Trophoblast cell (in vitro differentiated cells and primary cell): ENCODE data around the gene PRDM16.

ENCODE experiments used
- DNase-seq, 2 donors: peaks; one replicate each; pipeline ENCODE4 v3.0.0-alpha.2; 2016
- H2AFZ ChIP-seq: 2 replicates; pipeline ENCODE4 v1.6.1; 2013; ENCODE audit warnings: low read length, moderate library complexity, mild to moderate bottlenecking; ENCODE audit not compliant: insufficient read depth, poor library complexity
- H2AK5ac ChIP-seq: 2 replicates; pipeline ENCODE4 v1.6.1; 2013; ENCODE audit warnings: mild to moderate bottlenecking, low read length
- H2BK120ac ChIP-seq: 2 replicates; pipeline ENCODE4 v1.6.1; 2013; ENCODE audit warnings: low read length, mild to moderate bottlenecking, moderate library complexity; ENCODE audit not compliant: insufficient read depth, poor library complexity
- H2BK12ac ChIP-seq: 2 replicates; pipeline ENCODE4 v1.6.1; 2013; ENCODE audit warnings: mild to moderate bottlenecking, low read length, moderate library complexity
- H2BK5ac ChIP-seq: 2 replicates; pipeline ENCODE4 v1.6.1; 2013; ENCODE audit warnings: low read length, low read depth, moderate library complexity, mild to moderate bottlenecking; ENCODE audit not compliant: poor library complexity
- H3K14ac ChIP-seq: 2 replicates; pipeline ENCODE4 v1.6.1; 2013; ENCODE audit warnings: mild to moderate bottlenecking, low read length
- H3K18ac ChIP-seq: 2 replicates; pipeline ENCODE4 v1.6.1; 2013; ENCODE audit warnings: mild to moderate bottlenecking, low read length
- H3K23ac ChIP-seq: 2 replicates; pipeline ENCODE4 v1.6.1; 2013; ENCODE audit warnings: low read length
- H3K27ac ChIP-seq: 2 replicates; pipeline ENCODE4 v1.5.1; 2013; ENCODE audit warnings: low read depth, mild to moderate bottlenecking, inconsistent platforms, low read length, moderate library complexity
- H3K27me3 ChIP-seq: 2 replicates; pipeline ENCODE4 v1.6.1; 2013; ENCODE audit warnings: inconsistent platforms, mild to moderate bottlenecking, low read length, moderate library complexity; ENCODE audit not compliant: insufficient read depth
- H3K36me3 ChIP-seq, 2 experiments: 1 replicate in 1 of 2; 2 replicates in 1 of 2; pipeline ENCODE4 v1.6.1; 2013; ENCODE audit warnings: low read length in 2 of 2, mild to moderate bottlenecking in 2 of 2, moderate library complexity in 1 of 2; ENCODE audit not compliant: insufficient read depth in 2 of 2, control insufficient read depth in 1 of 2
- H3K4ac ChIP-seq: 2 replicates; pipeline ENCODE4 v1.6.1; 2013; ENCODE audit warnings: low read depth, mild to moderate bottlenecking, low read length, moderate library complexity
- H3K4me1 ChIP-seq, 2 experiments: 1 replicate in 1 of 2; 2 replicates in 1 of 2; pipeline ENCODE4 v1.6.1; 2013; ENCODE audit warnings: low read length in 2 of 2, mild to moderate bottlenecking in 2 of 2, moderate library complexity in 1 of 2; ENCODE audit not compliant: insufficient read depth in 2 of 2, control insufficient read depth in 1 of 2
- H3K4me2 ChIP-seq: 2 replicates; pipeline ENCODE4 v1.6.1; 2013; ENCODE audit warnings: inconsistent platforms, mild to moderate bottlenecking, low read length, moderate library complexity
- H3K4me3 ChIP-seq: 2 replicates; pipeline ENCODE4 v1.5.1; 2013; ENCODE audit warnings: mild to moderate bottlenecking, low read depth, low read length, inconsistent platforms
- H3K79me1 ChIP-seq: one replicate; pipeline ENCODE4 v1.6.1; 2013; ENCODE audit warnings: low read length
- H3K79me2 ChIP-seq: 2 replicates; pipeline ENCODE4 v1.6.1; 2013; ENCODE audit warnings: low read length, mild to moderate bottlenecking; ENCODE audit not compliant: control insufficient read depth, insufficient read depth, poor library complexity
- H3K9ac ChIP-seq: 2 replicates; pipeline ENCODE4 v1.6.1; 2013; ENCODE audit warnings: mild to moderate bottlenecking, low read length
- H3K9me3 ChIP-seq: 2 replicates; pipeline ENCODE4 v1.6.1; 2013; ENCODE audit warnings: low read depth, mild to moderate bottlenecking, control low read depth, inconsistent platforms, low read length; ENCODE audit not compliant: insufficient read depth
- H4K12ac ChIP-seq: 2 replicates; pipeline ENCODE4 v1.6.1; 2013; ENCODE audit warnings: low read depth, mild to moderate bottlenecking, low read length, moderate library complexity
- H4K8ac ChIP-seq: 2 replicates; pipeline ENCODE4 v1.6.1; 2013; ENCODE audit warnings: low read depth, mild to moderate bottlenecking, low read length, moderate library complexity
- H4K91ac ChIP-seq: one replicate; pipeline ENCODE4 v1.6.1; 2013; ENCODE audit warnings: low read depth, mild to moderate bottlenecking, low read length, moderate library complexity
- WGBS: extraction: QIAGEN DNeasy Blood & Tissue Kit; methylation state at CpG from one replicate; pipeline ENCODE4 v1.1.7; 2013; ENCODE audit warnings: missing lambda C conversion rate; ENCODE audit not compliant: insufficient read length, insufficient coverage; ENCODE audit errors: extremely low coverage; 5-methylcytosine and 5-hydroxymethylcytosine counted together

Gene PRDM16

DNA sequence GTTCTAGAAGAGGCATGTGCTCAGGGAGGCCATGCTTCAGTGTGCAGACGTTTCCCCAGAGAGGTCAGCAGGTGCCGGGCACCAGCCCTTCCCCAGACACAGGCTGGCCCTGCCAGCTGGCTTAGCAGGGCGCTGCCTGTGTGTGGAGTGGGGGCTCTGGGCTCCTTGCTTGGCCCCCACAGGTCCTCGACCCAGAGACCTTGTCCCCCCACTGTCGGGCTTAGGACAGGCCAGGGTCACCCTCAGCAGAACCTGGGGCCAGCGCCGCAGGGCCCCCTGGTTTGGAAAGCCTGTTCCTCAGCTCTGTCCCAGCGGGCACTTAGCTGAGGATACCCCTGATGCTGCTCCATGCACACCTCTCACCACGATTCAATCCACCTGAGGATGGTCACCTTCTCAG is 213.2 kb downstream of the PRDM16 start:
- Histone ChIP-seq H4K12ac (no peak overlapping the region), H3K79me1 (no peaks in the 10 kb centered on the region), H3K14ac (no peak overlapping the region), H2BK12ac (no peak overlapping the region), H3K4me1 (no peaks in the 10 kb centered on the region), H2AK5ac (no peak overlapping the region), H3K27me3 (no peaks in the 10 kb centered on the region), H3K4me3 (no peak overlapping the region), H4K8ac (no peak overlapping the region), H3K27ac (no peak overlapping the region), H3K79me2 (no peaks in the 10 kb centered on the region), H3K9me3 (peaks cover 2% of the 10 kb centered on the region), H2BK5ac (no peak overlapping the region), H3K4ac (no peak overlapping the region), H2AFZ (no peak overlapping the region), H3K36me3 (no peaks in the 10 kb centered on the region), H3K9ac (no peak overlapping the region), H3K4me2 (no peak overlapping the region), H2BK120ac (no peak overlapping the region), H3K18ac (no peak overlapping the region), H4K91ac (no peak overlapping the region), H3K23ac (no peak overlapping the region)
- WGBS = no CpG with 5 or more reads among the region's 9 CpGs
- DNase-seq = no peak

- Histone ChIP-seq H3K9me3 (no peaks in the 10 kb centered on the region), H2AFZ (no peak overlapping the region), H3K14ac (no peak overlapping the region), H3K4me1 (no peaks in the 10 kb centered on the region), H2AK5ac (no peak overlapping the region), H4K91ac (no peak overlapping the region), H3K18ac (no peak overlapping the region), H4K12ac (no peak overlapping the region), H3K36me3 (no peaks in the 10 kb centered on the region), H3K4me3 (no peak overlapping the region), H2BK5ac (no peak overlapping the region), H3K27me3 (no peaks in the 10 kb centered on the region), H2BK120ac (no peak overlapping the region), H3K23ac (no peak overlapping the region), H3K9ac (no peak overlapping the region), H3K4me2 (no peak overlapping the region), H2BK12ac (no peak overlapping the region), H3K27ac (no peak overlapping the region), H4K8ac (no peak overlapping the region), H3K79me2 (no peaks in the 10 kb centered on the region), H3K79me1 (no peaks in the 10 kb centered on the region), H3K4ac (no peak overlapping the region)
- WGBS = no CpG with 5 or more reads among the region's 24 CpGs
- no peak for DNase-seq
Observed at GRCh38 chr1:3282656-3283430, 213.8 kb downstream of the PRDM16 start.

DNA sequence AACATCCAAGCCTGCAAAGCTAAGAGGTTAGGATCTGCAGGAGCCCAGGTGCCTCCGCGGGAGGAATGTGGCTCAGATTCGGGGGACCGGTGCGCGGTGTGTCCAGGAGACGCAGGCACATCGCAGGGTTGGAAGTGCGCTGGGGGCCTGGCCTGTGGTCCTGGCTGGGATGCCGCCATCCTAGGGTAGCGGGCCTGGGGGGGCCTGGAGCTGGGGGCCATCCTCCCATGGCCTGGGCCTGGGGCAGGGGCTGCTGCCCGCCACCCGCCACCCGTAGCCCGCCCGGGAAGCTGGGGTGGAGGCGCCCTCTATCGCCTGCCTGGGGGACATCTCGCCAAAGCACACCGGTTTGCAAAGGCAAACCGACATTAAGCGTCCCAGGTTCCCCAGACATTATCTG is 214.8 kb downstream of the PRDM16 start:
- H3K36me3 ChIP-seq = no peaks in the 10 kb centered on the region
- WGBS = no CpG with 5 or more reads among the region's 22 CpGs
- no peak overlapping the region for H2AFZ ChIP-seq
- H2BK12ac ChIP-seq = no peak overlapping the region
- no peak overlapping the region for H3K14ac ChIP-seq
- H3K27ac ChIP-seq = no peak overlapping the region
- no peaks in the 10 kb centered on the region for H3K4me1 ChIP-seq
- H3K27me3 ChIP-seq = no peaks in the 10 kb centered on the region
- no peaks in the 10 kb centered on the region for H3K79me2 ChIP-seq
- no peak overlapping the region for H4K12ac ChIP-seq
- H4K91ac ChIP-seq = no peak overlapping the region
- no peak overlapping the region for H3K18ac ChIP-seq
- no peak overlapping the region for H4K8ac ChIP-seq
- no peak overlapping the region for H3K4me3 ChIP-seq
- no peaks in the 10 kb centered on the region for H3K79me1 ChIP-seq
- no peak overlapping the region for H2BK120ac ChIP-seq
- no peak overlapping the region for H3K9ac ChIP-seq
- no peak for DNase-seq
- no peak overlapping the region for H3K4ac ChIP-seq
- H3K23ac ChIP-seq = no peak overlapping the region
- H2BK5ac ChIP-seq = no peak overlapping the region
- no peak overlapping the region for H3K4me2 ChIP-seq
- H2AK5ac ChIP-seq = no peak overlapping the region
- no peaks in the 10 kb centered on the region for H3K9me3 ChIP-seq

GRCh38 chr1:3284691-3285090 is 215.7 kb downstream of the PRDM16 start:
- H3K4me1 ChIP-seq = no peaks in the 10 kb centered on the region
- no peak overlapping the region for H3K23ac ChIP-seq
- H2BK12ac ChIP-seq = no peak overlapping the region
- no peak overlapping the region for H2AFZ ChIP-seq
- DNase-seq = no peak
- no peak overlapping the region for H3K4me2 ChIP-seq
- no peak overlapping the region for H4K12ac ChIP-seq
- no peak overlapping the region for H3K4ac ChIP-seq
- no peak overlapping the region for H3K14ac ChIP-seq
- no peaks in the 10 kb centered on the region for H3K79me1 ChIP-seq
- WGBS = no CpG with 5 or more reads among the region's 15 CpGs
- no peak overlapping the region for H2AK5ac ChIP-seq
- H4K8ac ChIP-seq = no peak overlapping the region
- no peaks in the 10 kb centered on the region for H3K27me3 ChIP-seq
- H3K4me3 ChIP-seq = no peak overlapping the region
- no peaks in the 10 kb centered on the region for H3K79me2 ChIP-seq
- H3K9ac ChIP-seq = no peak overlapping the region
- no peak overlapping the region for H2BK120ac ChIP-seq
- H2BK5ac ChIP-seq = no peak overlapping the region
- H4K91ac ChIP-seq = no peak overlapping the region
- no peak overlapping the region for H3K27ac ChIP-seq
- H3K18ac ChIP-seq = no peak overlapping the region
- no peaks in the 10 kb centered on the region for H3K9me3 ChIP-seq
- no peaks in the 10 kb centered on the region for H3K36me3 ChIP-seq
